GM23248 (cell line): Measurements from ENCODE around the gene PDE4B. TPM values are rescaled to one million over a fixed set of nuclear protein-coding genes. Genes with fewer than 3 reads are reported as not detected.
A peak's percentile ranks its signal among the peaks of the same experiment; 100 is the strongest.

Experiments
- DNase-seq: peaks from one replicate; pipeline ENCODE4 v3.0.0-alpha.2; 2015
- H2AFZ ChIP-seq: fragments of 200-600 bp; sonication (generic); 2 replicates; pipeline ENCODE4 v1.6.1; 2016; ENCODE audit warnings: antibody characterized with exemption
- H3F3A ChIP-seq: fragments of 200-600 bp; sonication (generic); 2 replicates; pipeline ENCODE4 v1.6.1; 2016; ENCODE audit warnings: mild to moderate bottlenecking, antibody characterized with exemption, mixed run types; ENCODE audit not compliant: insufficient read depth
- H3K27ac ChIP-seq: fragments of 200-600 bp; sonication (generic); 2 replicates; pipeline ENCODE4 v1.5.1; 2016; ENCODE audit warnings: mild to moderate bottlenecking
- H3K27me3 ChIP-seq: fragments of 200-600 bp; sonication (generic); replicated peaks from 2 replicates; pipeline ENCODE4 v1.6.1; 2016; ENCODE audit warnings: mild to moderate bottlenecking; ENCODE audit not compliant: insufficient read depth
- H3K36me3 ChIP-seq: fragments of 200-600 bp; sonication (generic); 2 replicates; pipeline ENCODE4 v1.6.1; 2016; ENCODE audit warnings: low read depth, mild to moderate bottlenecking
- H3K4me1 ChIP-seq: fragments of 200-600 bp; sonication (generic); 2 replicates; pipeline ENCODE4 v1.6.1; 2016; ENCODE audit warnings: mild to moderate bottlenecking; ENCODE audit not compliant: insufficient read depth
- H3K4me2 ChIP-seq: fragments of 200-600 bp; sonication (generic); one replicate; pipeline ENCODE4 v1.6.1; 2016; ENCODE audit warnings: mild to moderate bottlenecking; ENCODE audit not compliant: unreplicated experiment
- H3K4me3 ChIP-seq: fragments of 200-600 bp; sonication (generic); 2 replicates; pipeline ENCODE4 v1.5.1; 2016; ENCODE audit warnings: mild to moderate bottlenecking
- H3K79me2 ChIP-seq: fragments of 200-600 bp; sonication (generic); 2 replicates; pipeline ENCODE4 v1.6.1; 2016; ENCODE audit warnings: mild to moderate bottlenecking; ENCODE audit not compliant: insufficient read depth
- H3K9ac ChIP-seq: fragments of 200-600 bp; sonication (generic); 2 replicates; pipeline ENCODE4 v1.6.1; 2016; ENCODE audit warnings: mild to moderate bottlenecking
- H3K9me2 ChIP-seq: fragments of 200-600 bp; sonication (generic); 2 replicates; pipeline ENCODE4 v1.6.1; 2016; ENCODE audit warnings: mixed run types, mild to moderate bottlenecking, moderate library complexity; ENCODE audit not compliant: insufficient read depth
- H3K9me3 ChIP-seq: fragments of 200-600 bp; sonication (generic); one replicate; pipeline ENCODE4 v1.6.1; 2017; ENCODE audit warnings: low read depth
- H4K20me1 ChIP-seq: fragments of 200-600 bp; sonication (generic); 2 replicates; pipeline ENCODE4 v1.6.0; 2016; ENCODE audit not compliant: insufficient read depth
- EZH2 ChIP-seq: fragments of 200-600 bp; sonication (generic); IDR thresholded peaks from 2 replicates; pipeline ENCODE4 v1.6.1; 2018; ENCODE audit warnings: antibody characterized with exemption, mild to moderate bottlenecking; ENCODE audit not compliant: insufficient read depth, poor library complexity, severe bottlenecking
- EZH2phosphoT487 ChIP-seq: fragments of 200-600 bp; sonication (generic); IDR thresholded peaks from 2 replicates; pipeline ENCODE4 v1.6.1; 2018; ENCODE audit warnings: antibody characterized with exemption, moderate library complexity, mild to moderate bottlenecking, low read depth; ENCODE audit not compliant: insufficient read depth
- WGBS, 2 experiments: methylation state at CpG; one replicate each; pipeline ENCODE4 v1.1.6; 2015 to 2017; ENCODE audit warnings: low lambda C conversion rate in 2 of 2, low coverage in 1 of 2; ENCODE audit errors: missing lambda C conversion rate in 2 of 2; 5-methylcytosine and 5-hydroxymethylcytosine counted together
- in situ Hi-C: fragments of 300-500 bp; cut with MboI; formaldehyde crosslinking; loops from 2 replicates; pipeline ENCODE4 v1.15.0; 2020
- polyA plus RNA-seq: library from polyadenylated mRNA; unstranded; fragments of >200 nt; fragmentation: Nextera tagmentation; extraction: Ambion mirVana; gene quantifications from 2 replicates; pipeline ENCODE4 v1.2.1, GENCODE V29; 2016
- total RNA-seq: library from RNA; depleted of rRNA; stranded (reverse); fragments of >200 nt; shearing (Covaris generic); gene quantifications from 2 replicates; pipeline ENCODE4 v1.2.3, GENCODE V29; 2014

Gene PDE4B
- total and polyA plus RNA-seq, 2 experiments from 2014 or later: 19.9 to 36.2 TPM

DNA sequence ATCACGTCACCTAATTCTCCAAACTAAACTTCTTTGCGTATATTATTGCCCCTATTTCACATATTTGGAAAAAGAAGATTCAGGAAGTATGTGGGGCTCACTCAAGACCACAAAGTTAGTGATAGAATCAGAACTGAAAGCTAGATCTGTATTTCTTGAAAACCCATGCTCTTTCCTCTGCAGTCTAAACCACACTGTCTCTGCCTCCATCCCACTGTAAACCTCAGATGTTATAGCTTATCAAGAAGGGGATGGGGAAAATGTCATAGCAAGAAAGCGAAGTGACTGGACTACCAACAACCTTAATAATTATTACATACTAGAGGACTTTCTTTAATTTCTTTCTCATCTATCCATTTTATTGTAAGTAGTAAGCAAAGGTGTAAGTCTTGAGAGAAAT is 483.5 kb downstream of the PDE4B start:
- Histone ChIP-seq H2AFZ (no peak overlapping the region), H3K4me1 (peaks cover 35% of the 10 kb centered on the region), H3K4me2 (no peak overlapping the region), H3K27ac (no peak overlapping the region), H3F3A (peaks cover 29% of the 10 kb centered on the region), H3K9me3 (no peaks in the 10 kb centered on the region), H4K20me1 (no peaks in the 10 kb centered on the region), H3K36me3 (no peaks in the 10 kb centered on the region), H3K27me3 (no peaks in the 10 kb centered on the region), H3K79me2 (no peaks in the 10 kb centered on the region), H3K9ac (no peak overlapping the region), H3K9me2 (no peaks in the 10 kb centered on the region), H3K4me3 (no peak overlapping the region)
- in situ Hi-C loops: no loop called here
- 98 to 100% methylated on average over 3 of the region's 3 CpGs for WGBS, 2 experiments
- TF ChIP-seq EZH2 (no peak), EZH2phosphoT487 (no peak)
- no peak for DNase-seq

- in situ Hi-C loops: no loop called here
- Histone ChIP-seq H2AFZ (no peak overlapping the region), H3K4me1 (peaks cover 31% of the 10 kb centered on the region), H3K4me2 (no peak overlapping the region), H3K36me3 (no peaks in the 10 kb centered on the region), H4K20me1 (no peaks in the 10 kb centered on the region), H3K9ac (no peak overlapping the region), H3K27me3 (no peaks in the 10 kb centered on the region), H3K9me3 (no peaks in the 10 kb centered on the region), H3K79me2 (no peaks in the 10 kb centered on the region), H3F3A (peaks cover 27% of the 10 kb centered on the region), H3K27ac (no peak overlapping the region), H3K4me3 (no peak overlapping the region), H3K9me2 (no peaks in the 10 kb centered on the region)
- TF ChIP-seq EZH2: no peak
- TF ChIP-seq EZH2phosphoT487: no peak
- 64 to 69% methylated on average over 7 of the region's 7 CpGs for WGBS, 2 experiments
- DNase-seq: no peak
Observed at GRCh38 chr1:66278260-66279021, 485.7 kb downstream of the PDE4B start.

- no peaks in the 10 kb centered on the region for H3K9me2 ChIP-seq
- 98 to 99% methylated on average over 3 of the region's 3 CpGs for WGBS, 2 experiments
Observed at GRCh38 chr1:66281808-66282207, 489.1 kb downstream of the PDE4B start.

GRCh38 chr1:66282343-66282852 is 489.7 kb downstream of the PDE4B start:
- Histone ChIP-seq H4K20me1 (no peaks in the 10 kb centered on the region), H2AFZ (peak overlapping the region; percentile 68), H3K9me3 (no peaks in the 10 kb centered on the region), H3K27me3 (no peaks in the 10 kb centered on the region), H3F3A (peaks cover 24% of the 10 kb centered on the region), H3K4me3 (peak overlapping the region; percentile 22), H3K9ac (peak overlapping the region; percentile 53), H3K9me2 (no peaks in the 10 kb centered on the region), H3K36me3 (no peaks in the 10 kb centered on the region), H3K4me2 (peak overlapping the region; percentile 61), H3K27ac (peak overlapping the region; percentile 73), H3K79me2 (no peaks in the 10 kb centered on the region), H3K4me1 (peaks cover 22% of the 10 kb centered on the region)
- in situ Hi-C loops: no loop called here
- no peak for TF ChIP-seq EZH2
- TF ChIP-seq EZH2phosphoT487: no peak
- 8 to 9% methylated on average over 2 of the region's 2 CpGs for WGBS, 2 experiments
- DNase-seq: peak; percentile 90

More at GRCh38 chr1:66281808-66282207, 489.1 kb downstream of the PDE4B start:
- Histone ChIP-seq H3K27me3 (no peaks in the 10 kb centered on the region), H3F3A (peaks cover 24% of the 10 kb centered on the region), H3K79me2 (no peaks in the 10 kb centered on the region), H2AFZ (peak overlapping the region; percentile 68), H3K4me3 (peak overlapping the region; percentile 22; the same call in 1 of the 2 replicates), H3K36me3 (no peaks in the 10 kb centered on the region), H3K27ac (peak overlapping the region; percentile 73), H3K9me3 (no peaks in the 10 kb centered on the region), H3K4me2 (peak overlapping the region; percentile 23), H4K20me1 (no peaks in the 10 kb centered on the region), H3K9ac (peak overlapping the region; percentile 12; the same call in 1 of the 2 replicates), H3K4me1 (peaks cover 22% of the 10 kb centered on the region)
- in situ Hi-C loops: no loop called here
- DNase-seq: no peak
- TF ChIP-seq EZH2phosphoT487 (no peak), EZH2 (no peak)
